MV-4-11 (cell line): ENCODE measurements around the gene FAM25G.
"Not testable (repeated sequence)": the region's sequence is repeated elsewhere in the genome, so short reads cannot be mapped to it uniquely, and the experiment has no call there.

Experiments
- DNase-seq: peaks from one replicate; lab custom pipeline; 2025; lab: John Stamatoyannopoulos, UW

The FAM25G gene

GRCh38 chr10:47491600-47491999 is at the start of gene FAM25G:
Gene FAM25G (minus strand): TSS chr10:47491700. CDS start chr10:47491674, 26 bp downstream.
- DNase-seq, result not testable (repeated sequence)

GRCh38 chr10:47536430-47536829 is 44.9 kb upstream of the FAM25G start:
- DNase-seq, result not testable (repeated sequence)

GRCh38 chr10:47523475-47523874 is 32.0 kb upstream of the FAM25G start, which contains the start of gene AGAP9:
Gene AGAP9 (minus strand): TSS chr10:47523638. CDS start chr10:47523526, 112 bp downstream.
- DNase-seq, result not testable (repeated sequence)

- DNase-seq, result not testable (repeated sequence)
Measured at GRCh38 chr10:47502313-47502712, 10.8 kb upstream of the FAM25G start.

GRCh38 chr10:47494226-47494625 is 2.7 kb upstream of the FAM25G start:
- not testable (repeated sequence) for DNase-seq

GRCh38 chr10:47489630-47490029 is 1.9 kb downstream of the FAM25G start:
- not testable (repeated sequence) for DNase-seq

GRCh38 chr10:47485943-47486342 is 5.6 kb downstream of the FAM25G start:
- peak; percentile 53 for DNase-seq

GRCh38 chr10:47484786-47485185 is 6.7 kb downstream of the FAM25G start:
- DNase-seq, result not testable (repeated sequence)

- not testable (repeated sequence) for DNase-seq
Measured at GRCh38 chr10:47483923-47484322, 7.6 kb downstream of the FAM25G start, which contains the start of gene ANXA8. Gene ANXA8 (minus strand): TSS chr10:47484115. CDS start chr10:47483933, 182 bp downstream.

- not testable (repeated sequence) for DNase-seq
Measured at GRCh38 chr10:47482367-47482766, 9.1 kb downstream of the FAM25G start.

- not testable (repeated sequence) for DNase-seq
Measured at GRCh38 chr10:47481768-47482181, 9.7 kb downstream of the FAM25G start.

GRCh38 chr10:47481182-47481766 is 10.2 kb downstream of the FAM25G start:
- DNase-seq, result not testable (repeated sequence)

GRCh38 chr10:47480133-47480532 is 11.4 kb downstream of the FAM25G start:
- not testable (repeated sequence) for DNase-seq

GRCh38 chr10:47478114-47478513 is 13.4 kb downstream of the FAM25G start:
- DNase-seq, result not testable (repeated sequence)

GRCh38 chr10:47477078-47477477 is 14.4 kb downstream of the FAM25G start:
- DNase-seq, result not testable (repeated sequence)

GRCh38 chr10:47475101-47475500 is 16.4 kb downstream of the FAM25G start:
- DNase-seq, result not testable (repeated sequence)

- not testable (repeated sequence) for DNase-seq
Measured at GRCh38 chr10:47473516-47473915, 18.0 kb downstream of the FAM25G start.

GRCh38 chr10:47472647-47473046 is 18.9 kb downstream of the FAM25G start:
- DNase-seq, result not testable (repeated sequence)

- not testable (repeated sequence) for DNase-seq
Measured at GRCh38 chr10:47472072-47472471, 19.4 kb downstream of the FAM25G start.

- not testable (repeated sequence) for DNase-seq
Measured at GRCh38 chr10:47468731-47469528, 22.6 kb downstream of the FAM25G start.

- DNase-seq, result not testable (repeated sequence)
Measured at GRCh38 chr10:47467957-47468356, 23.5 kb downstream of the FAM25G start.

GRCh38 chr10:47467458-47467857 is 24.0 kb downstream of the FAM25G start:
- not testable (repeated sequence) for DNase-seq
